Activated T-cell treated with anti-CD3 and anti-CD28 coated beads, Interleukin-2, amount 50 U/mL, for 4 hours (primary cell): ENCODE results near the gene TFPI2. TPM values are rescaled to one million over a fixed set of nuclear protein-coding genes. Genes with fewer than 3 reads are reported as not detected.

ENCODE experiments used
- ATAC-seq, 2 donors: fragments of 200-7000 bp; cut with Tn5 transposase; one replicate each; pipeline ENCODE4 v1.10.0; 2021
- DNase-seq: peaks from one replicate; pipeline ENCODE4 v3.0.0-alpha.2; 2020
- H3K27me3 Mint-ChIP-seq: one replicate; pipeline ENCODE4 v1.8.0; 2021; ENCODE audit warnings: low read depth, mixed read lengths
- H3K36me3 Mint-ChIP-seq: one replicate; pipeline ENCODE4 v1.8.0; 2022; ENCODE audit warnings: mixed read lengths; ENCODE audit not compliant: insufficient read depth
- H3K4me1 Mint-ChIP-seq: one replicate; pipeline ENCODE4 v1.8.0; 2021; ENCODE audit warnings: low read depth, mixed read lengths
- H3K4me3 Mint-ChIP-seq: one replicate; pipeline ENCODE4 v1.8.0; 2021; ENCODE audit warnings: mild to moderate bottlenecking, moderate library complexity, mixed read lengths
- H3K9me3 Mint-ChIP-seq: one replicate; pipeline ENCODE4 v1.8.0; 2021; ENCODE audit warnings: mixed read lengths
- total RNA-seq, 3 donors: library from RNA; stranded (reverse); gene quantifications; one replicate each; pipeline ENCODE4 v1.2.1, GENCODE V29; 2021

Gene TFPI2
- total RNA-seq, 3 donors from 2014 or later: 1.2 to 3.2 (median 1.3) TPM

- H3K9me3 Mint-ChIP-seq: no peaks in the 10 kb centered on the region
- H3K36me3 Mint-ChIP-seq: no peaks in the 10 kb centered on the region
- peak; percentile 37 to 56 for ATAC-seq
- peak overlapping the region; percentile 60 for H3K4me3 Mint-ChIP-seq
- H3K4me1 Mint-ChIP-seq: peaks cover 8% of the 10 kb centered on the region
- no peak for DNase-seq
- H3K27me3 Mint-ChIP-seq: peaks cover 41% of the 10 kb centered on the region
Measured at GRCh38 chr7:93890041-93890463, 501 bp downstream of the TFPI2 start.

DNA sequence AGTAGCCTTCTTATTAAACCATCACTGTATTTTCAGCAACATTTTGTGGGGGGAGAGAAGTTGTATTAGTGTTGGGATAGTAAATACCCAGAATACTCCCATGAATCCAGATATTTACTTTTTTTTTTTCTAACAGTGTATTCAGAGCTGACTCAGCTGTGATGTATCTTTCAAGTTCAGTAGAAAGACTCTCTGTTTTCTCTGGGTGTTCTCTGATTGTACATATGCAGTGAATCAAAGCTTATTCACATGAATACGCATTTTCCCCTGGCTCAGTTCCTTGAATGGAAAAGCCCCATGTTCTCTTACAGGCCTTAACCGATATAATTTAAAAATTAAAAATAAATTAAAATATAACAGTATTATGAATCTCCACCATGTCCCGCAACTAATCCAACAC lies 1.3 kb downstream of the TFPI2 start:
- Mint-ChIP-seq H3K27me3 (peaks cover 40% of the 10 kb centered on the region), H3K4me1 (peaks cover 8% of the 10 kb centered on the region)
- ATAC-seq: no peak

DNA sequence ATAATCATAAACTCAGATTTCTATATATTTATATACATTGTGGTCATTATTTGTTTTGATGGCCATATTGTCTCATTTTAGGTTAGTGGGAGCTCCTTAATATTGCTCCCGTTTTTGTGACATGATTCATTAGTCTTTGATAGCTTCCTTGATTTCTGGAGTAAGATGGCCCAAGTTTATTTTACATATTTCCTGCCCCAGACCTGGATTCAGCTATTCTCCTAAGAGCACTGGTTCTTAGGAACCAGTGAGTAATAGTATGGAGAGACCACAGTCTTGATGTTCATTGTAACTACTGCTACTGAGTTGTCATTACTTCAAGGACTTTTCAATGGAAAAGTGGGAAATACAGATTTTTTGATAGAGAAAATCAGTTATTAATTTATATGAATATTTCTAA lies 6.0 kb downstream of the TFPI2 start:
- Mint-ChIP-seq H3K4me3 (no peak overlapping the region), H3K4me1 (peaks cover under 1% of the 10 kb centered on the region), H3K27me3 (peaks cover 18% of the 10 kb centered on the region), H3K36me3 (no peaks in the 10 kb centered on the region), H3K9me3 (peaks cover 3% of the 10 kb centered on the region)
- ATAC-seq (no peak), DNase-seq (no peak)

More for the DNA sequence above, 1.3 kb downstream of the TFPI2 start:
- no peak for DNase-seq
- Mint-ChIP-seq H3K4me3 (no peak overlapping the region), H3K9me3 (no peaks in the 10 kb centered on the region), H3K36me3 (no peaks in the 10 kb centered on the region)

DNA sequence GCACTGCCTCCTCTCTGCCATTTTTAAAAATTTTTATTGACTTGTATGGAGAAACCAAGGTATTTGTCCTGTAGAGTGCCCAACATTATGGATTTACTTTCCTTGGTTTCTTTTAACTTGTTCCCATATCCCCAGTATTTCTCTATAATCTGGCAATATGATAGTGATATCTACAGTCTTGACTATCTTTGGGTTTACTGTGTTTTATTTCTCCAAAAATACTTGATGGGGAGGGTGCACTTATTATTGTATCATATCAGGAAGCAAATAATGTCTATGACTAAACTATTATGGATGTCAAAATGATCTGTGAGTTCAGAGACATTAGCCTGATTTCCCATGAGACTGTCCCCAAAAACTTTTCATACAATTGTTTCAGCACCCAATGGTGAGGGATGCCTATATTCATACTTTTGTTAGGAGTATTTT lies 6.6 kb downstream of the TFPI2 start:
- H3K36me3 Mint-ChIP-seq: no peaks in the 10 kb centered on the region
- DNase-seq (no peak), ATAC-seq (no peak)
- H3K9me3 Mint-ChIP-seq: peaks cover 6% of the 10 kb centered on the region
- no peak overlapping the region for H3K4me3 Mint-ChIP-seq
- H3K4me1 Mint-ChIP-seq: no peaks in the 10 kb centered on the region
- peaks cover 13% of the 10 kb centered on the region for H3K27me3 Mint-ChIP-seq

GRCh38 chr7:93883078-93883916 lies 7.3 kb downstream of the TFPI2 start:
- Mint-ChIP-seq H3K4me1 (no peaks in the 10 kb centered on the region), H3K27me3 (peaks cover 7% of the 10 kb centered on the region), H3K4me3 (no peak overlapping the region), H3K9me3 (peaks cover 6% of the 10 kb centered on the region), H3K36me3 (no peaks in the 10 kb centered on the region)
- ATAC-seq (no peak), DNase-seq (no peak)

GRCh38 chr7:93882468-93882867 lies 8.1 kb downstream of the TFPI2 start:
- peaks cover 6% of the 10 kb centered on the region for H3K9me3 Mint-ChIP-seq
- no peaks in the 10 kb centered on the region for H3K36me3 Mint-ChIP-seq
- ATAC-seq: no peak

GRCh38 chr7:93879356-93879755 lies 11.2 kb downstream of the TFPI2 start:
- Mint-ChIP-seq H3K4me3 (no peak overlapping the region), H3K36me3 (no peaks in the 10 kb centered on the region), H3K9me3 (peaks cover 6% of the 10 kb centered on the region), H3K27me3 (peaks cover 2% of the 10 kb centered on the region), H3K4me1 (no peaks in the 10 kb centered on the region)
- DNase-seq (no peak), ATAC-seq (no peak)

More at GRCh38 chr7:93882468-93882867, 8.1 kb downstream of the TFPI2 start:
- H3K4me3 Mint-ChIP-seq: no peak overlapping the region
- peaks cover 3% of the 10 kb centered on the region for H3K27me3 Mint-ChIP-seq
- no peak for DNase-seq
- no peaks in the 10 kb centered on the region for H3K4me1 Mint-ChIP-seq

- DNase-seq: no peak
- peaks cover 6% of the 10 kb centered on the region for H3K9me3 Mint-ChIP-seq
- H3K4me1 Mint-ChIP-seq: no peaks in the 10 kb centered on the region
- H3K27me3 Mint-ChIP-seq: peaks cover 2% of the 10 kb centered on the region
- no peaks in the 10 kb centered on the region for H3K36me3 Mint-ChIP-seq
- H3K4me3 Mint-ChIP-seq: no peak overlapping the region
- no peak for ATAC-seq
Measured at GRCh38 chr7:93877742-93878141, 12.8 kb downstream of the TFPI2 start.

DNA sequence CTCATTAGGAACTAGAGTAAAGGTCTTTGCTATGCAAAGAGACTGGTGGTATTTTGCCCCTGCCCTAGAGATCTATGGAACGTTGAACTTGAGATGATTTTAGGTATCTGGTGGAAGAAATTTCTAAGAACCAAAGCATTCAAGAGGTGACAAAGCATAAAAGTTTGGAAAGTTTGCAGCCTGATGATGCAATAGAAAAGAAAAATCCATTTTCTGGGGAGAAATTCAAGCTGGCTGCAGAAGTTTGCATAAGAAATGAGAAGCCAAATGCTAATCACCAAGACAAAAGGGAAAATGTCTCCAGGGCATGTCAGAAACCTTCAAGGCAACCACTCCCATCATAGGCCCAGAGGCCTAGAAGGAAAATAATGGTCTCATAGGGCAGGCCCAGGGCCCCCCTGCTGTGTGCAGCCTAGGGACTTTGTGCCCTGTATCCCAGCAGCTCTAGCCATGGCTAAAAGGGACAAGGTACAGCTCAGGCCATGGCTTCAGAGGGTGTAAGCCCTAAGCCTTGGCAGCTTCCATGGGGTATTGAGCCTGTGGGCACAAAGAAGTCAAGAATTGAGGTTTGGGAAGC lies 16.5 kb downstream of the TFPI2 start:
- ATAC-seq (no peak), DNase-seq (no peak)
- Mint-ChIP-seq H3K4me3 (no peak overlapping the region), H3K36me3 (no peaks in the 10 kb centered on the region), H3K27me3 (peaks cover 2% of the 10 kb centered on the region), H3K9me3 (no peaks in the 10 kb centered on the region), H3K4me1 (no peaks in the 10 kb centered on the region)

DNA sequence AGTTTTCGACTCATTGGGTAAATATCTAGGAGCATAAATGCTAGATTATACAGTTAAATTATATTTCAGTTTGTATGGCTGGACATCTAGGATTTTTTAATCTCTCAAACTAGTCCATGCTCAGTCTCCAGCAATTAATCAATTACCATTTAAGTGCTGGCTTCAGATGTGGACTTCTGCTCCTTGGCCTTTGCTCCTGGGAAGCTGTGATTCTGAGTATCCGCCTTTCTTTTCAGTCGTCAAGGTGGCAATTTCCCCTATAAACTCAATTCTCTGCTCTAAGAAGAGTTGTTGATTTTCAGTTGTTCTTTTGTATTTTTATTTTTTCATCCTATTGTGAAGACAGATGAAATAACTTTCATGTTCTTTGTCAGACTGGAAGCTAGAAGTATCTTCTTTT lies 23.7 kb downstream of the TFPI2 start:
- H3K36me3 Mint-ChIP-seq: no peaks in the 10 kb centered on the region
- no peaks in the 10 kb centered on the region for H3K9me3 Mint-ChIP-seq
- H3K4me1 Mint-ChIP-seq: no peaks in the 10 kb centered on the region
- H3K27me3 Mint-ChIP-seq: no peaks in the 10 kb centered on the region
- H3K4me3 Mint-ChIP-seq: no peak overlapping the region
- DNase-seq (no peak), ATAC-seq (no peak)

DNA sequence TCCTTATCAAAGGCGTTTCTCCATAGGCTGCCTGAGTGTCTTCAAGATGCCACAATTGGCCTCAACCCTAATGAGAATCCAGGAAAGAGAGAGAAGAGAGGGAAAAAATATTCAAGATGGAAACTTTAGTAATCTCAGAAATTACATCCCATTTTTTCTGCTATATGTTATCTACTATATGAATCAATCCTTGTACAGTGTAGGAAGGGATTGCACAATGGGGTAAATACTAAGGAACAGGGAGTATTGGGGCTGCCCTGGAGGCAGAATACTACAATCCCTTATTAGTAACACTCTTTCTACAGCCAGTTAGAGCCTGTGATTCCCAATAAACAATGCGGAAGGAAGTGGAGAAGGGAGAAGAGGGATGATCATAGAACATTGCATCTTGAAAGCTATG lies 27.9 kb downstream of the TFPI2 start:
- H3K9me3 Mint-ChIP-seq: no peaks in the 10 kb centered on the region
- no peaks in the 10 kb centered on the region for H3K4me1 Mint-ChIP-seq
- DNase-seq (no peak), ATAC-seq (no peak)
- H3K27me3 Mint-ChIP-seq: no peaks in the 10 kb centered on the region
- H3K4me3 Mint-ChIP-seq: no peak overlapping the region
- H3K36me3 Mint-ChIP-seq: no peaks in the 10 kb centered on the region

DNA sequence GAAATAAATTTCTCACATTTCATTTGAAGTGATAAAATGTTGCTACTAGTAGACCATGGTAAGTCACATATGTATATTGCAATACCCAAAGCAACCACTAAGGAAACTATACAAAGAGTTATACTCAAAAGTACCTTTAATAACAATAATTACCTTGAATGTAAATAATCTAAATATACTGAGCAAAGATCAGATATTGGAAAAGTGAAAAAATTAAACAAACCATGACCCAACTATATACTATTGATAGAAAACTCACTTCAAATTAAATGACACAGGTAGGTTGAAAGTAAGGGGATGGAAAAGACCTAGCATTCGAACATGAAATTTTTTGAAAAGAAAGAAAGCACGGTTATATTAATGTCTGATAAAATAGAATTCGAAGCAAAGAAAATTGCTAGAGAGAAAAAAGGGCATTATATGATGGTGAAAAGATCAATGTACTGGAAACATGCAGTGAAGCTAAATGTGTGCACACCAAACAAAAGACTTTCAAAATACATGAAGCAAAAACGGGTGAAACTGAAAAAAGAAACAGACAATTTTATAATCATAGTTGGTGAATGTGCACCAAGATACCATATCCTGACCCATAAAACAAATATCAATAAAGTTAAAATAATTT lies 29.1 kb downstream of the TFPI2 start:
- no peaks in the 10 kb centered on the region for H3K4me1 Mint-ChIP-seq
- H3K36me3 Mint-ChIP-seq: no peaks in the 10 kb centered on the region
- H3K4me3 Mint-ChIP-seq: no peak overlapping the region
- H3K9me3 Mint-ChIP-seq: no peaks in the 10 kb centered on the region
- no peak for DNase-seq
- H3K27me3 Mint-ChIP-seq: no peaks in the 10 kb centered on the region
- no peak for ATAC-seq

DNA sequence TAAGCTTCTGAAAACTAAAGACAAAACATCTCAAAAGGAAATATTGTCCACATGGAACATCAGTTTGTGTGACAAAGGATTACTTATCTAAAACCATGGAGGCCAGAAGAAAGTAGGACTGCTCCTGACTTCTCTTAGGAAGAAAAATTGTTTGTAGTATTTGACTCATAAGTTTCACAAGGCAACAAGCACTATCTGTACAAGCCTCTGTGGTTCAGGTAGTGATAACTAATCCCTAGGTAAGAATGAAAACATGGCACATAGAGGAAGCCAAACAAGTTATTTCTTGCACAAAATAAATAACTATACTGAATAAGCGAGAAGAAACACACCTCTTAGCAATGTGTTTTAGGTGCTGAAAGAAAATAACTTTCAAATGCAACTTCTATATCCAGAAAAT lies 30.3 kb downstream of the TFPI2 start:
- Mint-ChIP-seq H3K4me1 (no peaks in the 10 kb centered on the region), H3K36me3 (no peaks in the 10 kb centered on the region), H3K27me3 (no peaks in the 10 kb centered on the region), H3K4me3 (no peak overlapping the region), H3K9me3 (no peaks in the 10 kb centered on the region)
- DNase-seq (no peak), ATAC-seq (no peak)

GRCh38 chr7:93858857-93859256 lies 31.7 kb downstream of the TFPI2 start:
- no peaks in the 10 kb centered on the region for H3K36me3 Mint-ChIP-seq
- DNase-seq (no peak), ATAC-seq (no peak)
- H3K4me1 Mint-ChIP-seq: no peaks in the 10 kb centered on the region
- no peak overlapping the region for H3K4me3 Mint-ChIP-seq
- H3K27me3 Mint-ChIP-seq: no peaks in the 10 kb centered on the region
- no peaks in the 10 kb centered on the region for H3K9me3 Mint-ChIP-seq

DNA sequence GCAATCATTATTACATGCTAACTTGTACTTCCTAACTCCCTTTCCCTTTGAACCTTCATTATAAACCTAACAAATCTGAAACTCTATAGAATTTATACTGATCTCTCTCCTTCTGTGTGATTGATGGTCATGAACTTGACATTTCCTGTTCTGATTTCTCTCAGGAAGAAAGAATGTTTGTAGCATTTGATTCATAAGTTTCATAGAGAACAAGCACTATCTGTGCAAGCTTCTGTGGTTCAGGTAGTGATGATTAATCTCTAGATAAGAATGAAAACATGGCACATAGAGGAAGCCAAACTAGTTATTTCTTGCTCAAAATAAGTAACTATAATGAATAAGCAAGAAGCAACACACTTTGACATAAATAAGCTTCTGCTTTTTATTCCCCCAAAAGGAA lies 34.2 kb downstream of the TFPI2 start:
- no peaks in the 10 kb centered on the region for H3K9me3 Mint-ChIP-seq
- ATAC-seq: no peak

More for the DNA sequence above, 34.2 kb downstream of the TFPI2 start:
- Mint-ChIP-seq H3K36me3 (no peaks in the 10 kb centered on the region), H3K4me1 (no peaks in the 10 kb centered on the region), H3K27me3 (no peaks in the 10 kb centered on the region), H3K4me3 (no peak overlapping the region)
- no peak for DNase-seq
